Common myeloid progenitor, CD34-positive (primary cell): ENCODE measurements around the gene COL23A1.

ENCODE experiments used
- CTCF ChIA-PET: fragments of 350-600 bp; sonication (Branson Sonifier 250); formaldehyde crosslinking; loops from one replicate; lab custom pipeline; 2021; ENCODE audit warnings: antibody characterized with exemption; lab: Charles Lee
- POLR2A ChIA-PET: fragments of 350-600 bp; sonication (Branson Sonifier 250); formaldehyde crosslinking; loops from one replicate; lab custom pipeline; 2021; ENCODE audit warnings: antibody characterized with exemption; lab: Charles Lee
- DNase-seq, 3 donors: peaks; one replicate each; pipeline versions ENCODE4 v3.0.0 to v3.0.0-alpha.2; 2013
- H3K27ac ChIP-seq, 2 experiments: 1 replicate in 1 of 2; 2 replicates in 1 of 2; pipeline ENCODE4 v1.7.0; 2013; ENCODE audit warnings: inconsistent platforms in 2 of 2, low read length in 2 of 2, mild to moderate bottlenecking in 2 of 2, low read depth in 1 of 2, moderate library complexity in 1 of 2; ENCODE audit not compliant: severe bottlenecking in 2 of 2, insufficient read depth in 1 of 2, poor library complexity in 1 of 2
- H3K27me3 ChIP-seq, 5 experiments: replicated peaks in 2 of 5; 1 replicate in 3 of 5; 2 replicates in 2 of 5; pipeline versions ENCODE4 v1.6.1 to v1.7.0; 2013; ENCODE audit warnings: low read length in 4 of 5, mild to moderate bottlenecking in 2 of 5, moderate library complexity in 2 of 5, inconsistent platforms in 1 of 5; ENCODE audit not compliant: insufficient read depth in 5 of 5, control insufficient read depth in 4 of 5
- H3K36me3 ChIP-seq, 4 experiments: 1 replicate in 2 of 4; 2 replicates in 2 of 4; pipeline versions ENCODE4 v1.6.1 to v1.7.0; 2013; ENCODE audit warnings: low read length in 3 of 4, control low read depth in 1 of 4, mild to moderate bottlenecking in 1 of 4; ENCODE audit not compliant: control insufficient read depth in 4 of 4, insufficient read depth in 4 of 4
- H3K4me1 ChIP-seq, 4 experiments: 1 replicate in 3 of 4; 2 replicates in 1 of 4; pipeline versions ENCODE4 v1.6.1 to v1.7.1; 2013; ENCODE audit warnings: low read length in 3 of 4, mild to moderate bottlenecking in 3 of 4, control low read depth in 1 of 4, inconsistent platforms in 1 of 4, moderate library complexity in 1 of 4; ENCODE audit not compliant: control insufficient read depth in 4 of 4, insufficient read depth in 4 of 4; ENCODE audit errors: control extremely low read depth in 1 of 4
- H3K4me3 ChIP-seq, 7 experiments: 1 replicate in 4 of 7; 2 replicates in 3 of 7; pipeline versions ENCODE4 v1.5.1 to v1.7.0; 2013; ENCODE audit warnings: mild to moderate bottlenecking in 7 of 7, low read length in 6 of 7, moderate library complexity in 6 of 7, inconsistent platforms in 2 of 7, low read depth in 2 of 7, control low read depth in 1 of 7; ENCODE audit not compliant: insufficient read depth in 4 of 7, control insufficient read depth in 1 of 7; ENCODE audit errors: extremely low read depth in 1 of 7
- H3K9me3 ChIP-seq, 5 experiments: 1 replicate in 4 of 5; 2 replicates in 1 of 5; pipeline versions ENCODE4 v1.6.1 to v1.7.1; 2013; ENCODE audit warnings: low read length in 4 of 5, mild to moderate bottlenecking in 2 of 5, inconsistent platforms in 1 of 5, low read depth in 1 of 5, moderate library complexity in 1 of 5; ENCODE audit not compliant: control insufficient read depth in 4 of 5, insufficient read depth in 2 of 5; ENCODE audit errors: control extremely low read depth in 1 of 5
- WGBS: methylation state at CpG from one replicate; pipeline ENCODE4 v1.1.5; 2013; ENCODE audit not compliant: insufficient coverage; 5-methylcytosine and 5-hydroxymethylcytosine counted together

COL23A1 gene

GRCh38 chr5:178279723-178280438, 310.3 kb downstream of the COL23A1 start:
- Histone ChIP-seq H3K27ac (no peak overlapping the region), H3K36me3 (no peaks in the 10 kb centered on the region), H3K27me3 (peaks cover 0 to 4% (median 0%) of the 10 kb centered on the region in 5 experiments), H3K4me1 (peaks cover 0 to 18% (median 6%) of the 10 kb centered on the region in 4 experiments), H3K9me3 (peaks cover 0 to 14% (median 6%) of the 10 kb centered on the region in 5 experiments), H3K4me3 (peak overlapping the region in 1 of 7 experiments; percentile 23)
- POLR2A ChIA-PET: no interaction called here
- peak; percentile 41 to 56 (median 51) for DNase-seq
- CTCF ChIA-PET: interaction anchor here (0.6 to 7.7 kb wide), 19 partner anchors 9 to 310 kb away, joined by 3 to 73 read pairs (median 4); partner anchors contain the start of gene COL23A1
- WGBS: 28% methylated on average over 26 of the region's 33 CpGs

- DNase-seq: no peak
- no peak overlapping the region for H3K27ac ChIP-seq
- H3K27me3 ChIP-seq: peaks cover 0 to 4% (median 0%) of the 10 kb centered on the region in 5 experiments
- peaks cover 0 to 14% (median 6%) of the 10 kb centered on the region in 5 experiments for H3K9me3 ChIP-seq
- no peak overlapping the region for H3K4me3 ChIP-seq
- ChIA-PET CTCF (interaction anchor here (0.6 to 7.7 kb wide), 10 partner anchors 16 to 310 kb away, joined by 3 to 73 read pairs (median 6); partner anchors contain the start of gene COL23A1), POLR2A (no interaction called here)
- peaks cover 0 to 18% (median 6%) of the 10 kb centered on the region in 4 experiments for H3K4me1 ChIP-seq
- WGBS: 86% methylated on average over 14 of the region's 14 CpGs
- no peaks in the 10 kb centered on the region for H3K36me3 ChIP-seq
Measured at GRCh38 chr5:178279026-178279722, 311.0 kb downstream of the COL23A1 start.

DNA sequence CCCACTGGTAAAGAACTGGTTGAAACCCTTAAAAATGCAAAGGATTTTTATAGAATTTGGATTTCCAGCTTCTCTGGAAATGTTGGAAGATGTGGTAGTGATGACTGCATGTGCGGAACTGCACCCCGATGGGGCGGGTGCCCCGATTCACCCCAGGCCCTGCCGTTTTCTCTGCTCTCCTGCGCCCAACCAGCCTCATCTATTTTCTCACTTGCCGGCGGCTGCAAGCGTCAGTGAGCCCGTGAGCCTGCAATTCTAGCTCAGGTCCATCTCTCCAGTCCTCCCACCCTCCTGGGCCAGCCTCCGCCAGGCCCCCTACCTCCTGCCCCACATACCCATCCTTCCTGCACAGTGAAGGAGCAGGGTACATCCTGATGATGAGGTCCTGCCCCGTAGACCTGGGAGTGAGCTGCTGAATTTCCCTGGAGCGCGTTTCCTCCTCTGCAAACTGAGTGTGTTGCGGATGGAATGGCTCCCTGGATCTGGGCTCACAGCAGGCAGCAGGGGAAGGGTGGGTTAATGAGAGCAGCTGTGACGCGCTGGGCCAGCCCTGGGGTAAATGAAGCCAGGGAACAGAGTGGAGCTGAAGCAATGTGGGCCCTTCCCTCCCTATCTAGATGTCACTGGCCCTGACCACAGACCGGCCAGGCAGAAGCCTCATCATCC, 311.7 kb downstream of the COL23A1 start:
- DNase-seq: no peak
- H3K4me1 ChIP-seq: peaks cover 0 to 18% (median 6%) of the 10 kb centered on the region in 4 experiments
- H3K27me3 ChIP-seq: peaks cover 0 to 4% (median 0%) of the 10 kb centered on the region in 5 experiments
- H3K9me3 ChIP-seq: peaks cover 0 to 11% (median 4%) of the 10 kb centered on the region in 5 experiments
- no peaks in the 10 kb centered on the region for H3K36me3 ChIP-seq
- WGBS: 94% methylated on average over 17 of the region's 18 CpGs
- H3K4me3 ChIP-seq: no peak overlapping the region
- CTCF ChIA-PET: interaction anchor here (1.0 to 7.7 kb wide), 7 partner anchors 22 to 311 kb away, joined by 3 to 73 read pairs (median 7); partner anchors contain the start of gene COL23A1
- no peak overlapping the region for H3K27ac ChIP-seq
- POLR2A ChIA-PET: no interaction called here

GRCh38 chr5:178277866-178278265, 312.3 kb downstream of the COL23A1 start:
- WGBS: 78% methylated on average over 12 of the region's 12 CpGs
- Histone ChIP-seq H3K27ac (no peak overlapping the region), H3K4me3 (no peak overlapping the region), H3K36me3 (no peaks in the 10 kb centered on the region), H3K9me3 (peaks cover 0 to 11% (median 4%) of the 10 kb centered on the region in 5 experiments), H3K4me1 (peaks cover 0 to 18% (median 6%) of the 10 kb centered on the region in 4 experiments), H3K27me3 (peaks cover 0 to 4% (median 0%) of the 10 kb centered on the region in 5 experiments)
- DNase-seq: no peak
- POLR2A ChIA-PET: no interaction called here
- CTCF ChIA-PET: interaction anchor here (1.0 to 7.7 kb wide), 8 partner anchors 21 to 312 kb away, joined by 3 to 73 read pairs (median 5); partner anchors contain the start of gene COL23A1

DNA sequence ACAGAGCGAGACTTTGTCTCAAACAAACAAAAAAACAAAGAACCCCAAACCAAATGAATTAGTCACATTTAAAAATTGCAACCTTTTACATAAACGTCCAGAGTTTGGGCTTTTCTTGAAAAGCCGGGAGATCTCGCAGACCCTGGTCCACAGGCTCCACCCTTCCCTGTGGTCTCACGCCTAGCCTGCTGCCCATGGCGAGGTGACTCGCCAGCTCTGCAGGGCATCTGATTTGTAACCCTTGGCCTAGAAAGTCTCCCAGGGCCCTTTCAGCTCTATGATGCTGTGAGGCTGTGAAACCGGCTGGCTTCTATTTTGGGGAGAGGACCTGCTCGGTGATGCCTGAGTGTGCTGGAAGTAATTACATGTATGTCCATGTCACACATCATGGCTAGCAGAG, 312.8 kb downstream of the COL23A1 start:
- CTCF ChIA-PET: interaction anchor here (0.6 to 7.7 kb wide), 6 partner anchors 21 to 335 kb away, joined by 3 to 73 read pairs (median 11); partner anchors contain the start of gene COL23A1
- Histone ChIP-seq H3K36me3 (no peaks in the 10 kb centered on the region), H3K9me3 (peaks cover 0 to 11% (median 4%) of the 10 kb centered on the region in 5 experiments), H3K4me3 (no peak overlapping the region), H3K27ac (no peak overlapping the region), H3K4me1 (peaks cover 0 to 18% (median 6%) of the 10 kb centered on the region in 4 experiments), H3K27me3 (peaks cover 0 to 4% (median 0%) of the 10 kb centered on the region in 5 experiments)
- 95% methylated on average over 9 of the region's 9 CpGs for WGBS
- no peak for DNase-seq
- POLR2A ChIA-PET: interaction anchor here (0.6 kb wide), 1 partner anchor 48 kb away, joined by 3 read pairs; no protein-coding TSS in a partner anchor

GRCh38 chr5:178274781-178275537, 315.2 kb downstream of the COL23A1 start:
- CTCF ChIA-PET: interaction anchor here (0.8 to 1.1 kb wide), 3 partner anchors 40 to 316 kb away, joined by 3 read pairs; no protein-coding TSS in a partner anchor
- 95% methylated on average over 14 of the region's 20 CpGs for WGBS
- Histone ChIP-seq H3K27me3 (peaks cover 0 to under 1% (median 0%) of the 10 kb centered on the region in 5 experiments), H3K27ac (no peak overlapping the region), H3K9me3 (peaks cover 0 to 11% (median 4%) of the 10 kb centered on the region in 5 experiments), H3K36me3 (no peaks in the 10 kb centered on the region), H3K4me3 (no peak overlapping the region), H3K4me1 (peaks cover 0 to 12% (median 4%) of the 10 kb centered on the region in 4 experiments)
- POLR2A ChIA-PET: interaction anchor here (1.1 kb wide), 1 partner anchor 75 kb away, joined by 3 read pairs; no protein-coding TSS in a partner anchor
- no peak for DNase-seq
